Keratinocyte (primary cell): ENCODE results near the gene GJD3. TPM values are rescaled to one million over a fixed set of nuclear protein-coding genes. Genes with fewer than 3 reads are reported as not detected.

Experiments
- DNase-seq: peaks from one replicate; pipeline ENCODE4 v3.0.0-alpha.2; 2011; ENCODE audit warnings: low read depth, missing footprints, low spot score
- FAIRE-seq: peaks from 2 replicates; lab custom pipeline; 2011; peaks lifted over from hg19 to GRCh38; lab: Jason Lieb, UNC
- H2AFZ ChIP-seq: 2 replicates; pipeline ENCODE4 v1.6.0; 2012; ENCODE audit warnings: low read length, control low read depth, inconsistent platforms; ENCODE audit not compliant: control insufficient read depth
- H3K27ac ChIP-seq: 2 replicates; pipeline ENCODE4 v1.5.1; 2011; ENCODE audit warnings: low read length; ENCODE audit not compliant: control insufficient read depth, insufficient read depth
- H3K27me3 ChIP-seq: 3 replicates; pipeline ENCODE4 v1.6.0; 2011; ENCODE audit warnings: low read length; ENCODE audit not compliant: control insufficient read depth, insufficient read depth; ENCODE audit errors: extremely low read depth
- H3K36me3 ChIP-seq, 2 experiments: 2 replicates in 1 of 2; 3 replicates in 1 of 2; pipeline ENCODE4 v1.5.1; 2011; ENCODE audit warnings: low read length in 2 of 2, mild to moderate bottlenecking in 1 of 2; ENCODE audit not compliant: control insufficient read depth in 2 of 2, insufficient read depth in 2 of 2; ENCODE audit errors: extremely low read depth in 1 of 2
- H3K4me1 ChIP-seq: 3 replicates; pipeline ENCODE4 v1.5.1; 2011; ENCODE audit warnings: low read length; ENCODE audit not compliant: control insufficient read depth, insufficient read depth; ENCODE audit errors: extremely low read depth
- H3K4me2 ChIP-seq: 3 replicates; pipeline ENCODE4 v1.6.0; 2011; ENCODE audit warnings: low read depth, low read length; ENCODE audit not compliant: control insufficient read depth, insufficient read depth; ENCODE audit errors: extremely low read depth
- H3K4me3 ChIP-seq, 3 experiments: fragments of 200-600 bp in 1 of 3; sonication (generic) in 1 of 3; 2 replicates in 2 of 3; 3 replicates in 1 of 3; pipeline ENCODE4 v1.5.1; 2011 to 2016; ENCODE audit warnings: low read length in 3 of 3, mild to moderate bottlenecking in 3 of 3, control low read depth in 2 of 3, inconsistent platforms in 1 of 3, low read depth in 1 of 3, mixed read lengths in 1 of 3, mixed run types in 1 of 3, moderate library complexity in 1 of 3; ENCODE audit not compliant: control insufficient read depth in 2 of 3, insufficient read depth in 2 of 3; ENCODE audit errors: extremely low read depth in 1 of 3
- H3K79me2 ChIP-seq: 2 replicates; pipeline ENCODE4 v1.6.0; 2012; ENCODE audit warnings: low read length; ENCODE audit not compliant: control insufficient read depth, insufficient read depth
- H3K9ac ChIP-seq: 3 replicates; pipeline ENCODE4 v1.6.0; 2011; ENCODE audit warnings: low read length; ENCODE audit not compliant: control insufficient read depth, insufficient read depth; ENCODE audit errors: extremely low read depth
- H3K9me1 ChIP-seq: 3 replicates; pipeline ENCODE4 v1.6.0; 2011; ENCODE audit warnings: low read length; ENCODE audit not compliant: control insufficient read depth, insufficient read depth; ENCODE audit errors: extremely low read depth
- H3K9me3 ChIP-seq: 2 replicates; pipeline ENCODE4 v1.5.1; 2012; ENCODE audit warnings: low read depth, low read length; ENCODE audit not compliant: control insufficient read depth
- H4K20me1 ChIP-seq: 3 replicates; pipeline ENCODE4 v1.6.0; 2011; ENCODE audit warnings: low read length; ENCODE audit not compliant: control insufficient read depth, insufficient read depth; ENCODE audit errors: extremely low read depth
- EZH2 ChIP-seq: IDR thresholded peaks from one replicate; pipeline ENCODE4 v1.6.1; 2012; ENCODE audit warnings: inconsistent platforms, mild to moderate bottlenecking, low read length, moderate library complexity
- dilution Hi-C: fragments of 300-500 bp; cut with MboI; formaldehyde crosslinking; loops from one replicate; pipeline ENCODE4 v1.7.0; 2020; ENCODE audit warnings: low sequenced_read_pairs; ENCODE audit not compliant: extremely low pct_ligation_motif_present
- polyA plus RNA-seq, 5 experiments: library from polyadenylated mRNA; depleted of rRNA in 3 of 5; stranded (reverse) in 3 of 5; stranded (forward) in 1 of 5; unstranded in 1 of 5; fragments of >200 nt; gene quantifications; 1 replicate in 1 of 5; 2 replicates in 3 of 5; 3 replicates in 1 of 5; pipeline versions ENCODE4 v1.2.1 to v1.2.3, GENCODE V29; 2011 to 2012; ENCODE audit warnings: missing spikeins in 2 of 5, low read depth in 1 of 5, low replicate concordance in 1 of 5
- TF ChIP-seq, protein P1 (sequence below), 3 experiments: IDR thresholded peaks in 1 of 3; conservative IDR thresholded peaks in 1 of 3; optimal IDR thresholded peaks in 1 of 3; 2 replicates in 2 of 3; 3 replicates in 1 of 3; pipeline versions ENCODE3 to v1.5.1; 2011; ENCODE audit warnings: low read length in 3 of 3, mild to moderate bottlenecking in 3 of 3, moderate library complexity in 2 of 3, control low read depth in 1 of 3, inconsistent platforms in 1 of 3; ENCODE audit not compliant: insufficient read depth in 2 of 3; ENCODE audit errors: extremely low read depth in 1 of 3

Gene GJD3
- polyA plus RNA-seq, 1 donor (not counting 4 experiments of a cell fraction or from before 2014, with no cell fraction given), result not detected

GRCh38 chr17:40321524-40321929 lies 43.0 kb downstream of the GJD3 start:
- Histone ChIP-seq H3K79me2 (peaks cover 81% of the 10 kb centered on the region), H3K27ac (no peak overlapping the region), H3K4me2 (peak overlapping the region; percentile 97), H3K9ac (peak overlapping the region; percentile 74), H4K20me1 (peaks cover 17% of the 10 kb centered on the region), H2AFZ (no peak overlapping the region), H3K4me1 (peaks cover 71% of the 10 kb centered on the region), H3K9me3 (no peaks in the 10 kb centered on the region), H3K4me3 (peak overlapping the region in 1 of 3 experiments; percentile 54), H3K36me3 (peaks cover 0 to 2% of the 10 kb centered on the region in 2 experiments), H3K9me1 (no peaks in the 10 kb centered on the region), H3K27me3 (no peaks in the 10 kb centered on the region)
- dilution Hi-C loops, result no loop called here
- DNase-seq (no peak), FAIRE-seq (no peak)
- TF ChIP-seq EZH2, result no peak
- TF ChIP-seq, protein P1, sequence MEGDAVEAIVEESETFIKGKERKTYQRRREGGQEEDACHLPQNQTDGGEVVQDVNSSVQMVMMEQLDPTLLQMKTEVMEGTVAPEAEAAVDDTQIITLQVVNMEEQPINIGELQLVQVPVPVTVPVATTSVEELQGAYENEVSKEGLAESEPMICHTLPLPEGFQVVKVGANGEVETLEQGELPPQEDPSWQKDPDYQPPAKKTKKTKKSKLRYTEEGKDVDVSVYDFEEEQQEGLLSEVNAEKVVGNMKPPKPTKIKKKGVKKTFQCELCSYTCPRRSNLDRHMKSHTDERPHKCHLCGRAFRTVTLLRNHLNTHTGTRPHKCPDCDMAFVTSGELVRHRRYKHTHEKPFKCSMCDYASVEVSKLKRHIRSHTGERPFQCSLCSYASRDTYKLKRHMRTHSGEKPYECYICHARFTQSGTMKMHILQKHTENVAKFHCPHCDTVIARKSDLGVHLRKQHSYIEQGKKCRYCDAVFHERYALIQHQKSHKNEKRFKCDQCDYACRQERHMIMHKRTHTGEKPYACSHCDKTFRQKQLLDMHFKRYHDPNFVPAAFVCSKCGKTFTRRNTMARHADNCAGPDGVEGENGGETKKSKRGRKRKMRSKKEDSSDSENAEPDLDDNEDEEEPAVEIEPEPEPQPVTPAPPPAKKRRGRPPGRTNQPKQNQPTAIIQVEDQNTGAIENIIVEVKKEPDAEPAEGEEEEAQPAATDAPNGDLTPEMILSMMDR (optimal IDR thresholded peaks at IDR 0.05 in 1 of 3, IDR thresholded peaks at IDR 0.05 in 1 of 3, conservative IDR thresholded peaks at IDR 0.05 in 1 of 3; ENCODE audit: extremely low read depth in 1 of 3, insufficient read depth in 2 of 3, low read length in 3 of 3), result no peak

DNA sequence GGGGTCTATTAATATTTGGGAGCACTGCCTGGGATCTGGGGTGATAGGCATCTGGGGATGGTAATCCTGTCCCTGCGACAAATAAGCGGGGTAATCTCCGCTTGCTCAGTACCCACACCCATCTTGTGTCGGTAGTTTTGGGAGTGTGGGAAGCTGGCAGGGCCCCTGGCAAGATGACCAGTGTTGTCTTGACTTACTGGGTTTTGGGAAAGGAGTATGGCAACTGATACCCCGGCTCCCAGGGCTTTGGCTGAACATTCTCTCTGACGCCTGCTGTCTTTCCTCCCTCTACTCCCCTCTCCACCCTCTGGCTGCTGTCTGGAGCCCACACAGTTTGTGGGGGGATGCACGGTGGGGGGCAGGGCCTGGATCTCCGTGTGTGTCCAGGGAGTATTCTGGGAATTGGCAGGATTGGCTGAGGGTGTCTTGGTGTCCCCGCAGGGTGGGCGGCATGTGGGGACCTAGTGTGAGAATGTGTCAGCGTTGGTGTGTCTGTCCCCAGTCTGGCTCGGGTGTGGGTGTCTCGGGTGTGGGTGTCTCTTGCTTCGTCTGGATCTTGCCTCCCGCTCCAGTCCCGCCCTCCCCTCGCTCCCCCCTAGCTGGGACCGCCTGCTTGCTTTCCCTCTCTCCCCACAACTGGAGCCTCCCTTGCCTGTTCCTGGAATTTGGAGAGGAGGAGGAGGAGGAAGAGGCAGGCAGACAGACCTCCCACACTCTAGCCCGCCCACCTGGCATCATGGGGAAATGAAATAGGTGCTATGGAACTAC lies 43.6 kb downstream of the GJD3 start:
- Histone ChIP-seq H3K4me3 (peak overlapping the region in 1 of 3 experiments; percentile 95), H3K27ac (peak overlapping the region; percentile 15), H3K79me2 (peaks cover 75% of the 10 kb centered on the region), H3K27me3 (no peaks in the 10 kb centered on the region), H2AFZ (no peak overlapping the region), H3K4me1 (peaks cover 72% of the 10 kb centered on the region), H3K9me3 (no peaks in the 10 kb centered on the region), H4K20me1 (peaks cover 12% of the 10 kb centered on the region), H3K9me1 (no peaks in the 10 kb centered on the region), H3K4me2 (peak overlapping the region; percentile 97), H3K9ac (peak overlapping the region; percentile 46), H3K36me3 (peaks cover 0 to 2% of the 10 kb centered on the region in 2 experiments)
- no peak for TF ChIP-seq EZH2
- TF ChIP-seq, protein P1 (optimal IDR thresholded peaks at IDR 0.05 in 1 of 3, IDR thresholded peaks at IDR 0.05 in 1 of 3, conservative IDR thresholded peaks at IDR 0.05 in 1 of 3; ENCODE audit: extremely low read depth in 1 of 3, insufficient read depth in 2 of 3, low read length in 3 of 3), result no peak
- FAIRE-seq (no peak), DNase-seq (no peak)
- dilution Hi-C loops, result no loop called here
